ENCODE results near the gene PCDHGA2.

DNA sequence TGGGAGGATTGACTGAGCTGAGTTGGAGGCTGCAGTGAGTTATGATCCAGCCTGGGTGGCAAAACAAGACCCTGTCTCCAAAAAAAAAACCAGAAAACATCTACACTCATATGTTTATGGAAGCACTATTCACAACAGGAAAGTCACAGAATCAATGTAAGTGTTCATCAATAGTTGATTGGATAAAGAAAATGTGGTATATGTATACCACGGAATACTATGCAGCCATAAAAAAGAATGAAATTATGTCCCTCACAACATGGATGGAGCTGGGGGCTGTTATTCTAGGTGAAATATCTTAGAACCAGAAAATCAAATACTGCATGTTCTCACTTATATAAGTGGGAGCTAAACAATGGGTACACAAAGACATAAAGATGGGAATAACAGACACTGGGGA is 31.9 kb upstream of the PCDHGA2 start:
- TF ChIP-seq, protein P1, sequence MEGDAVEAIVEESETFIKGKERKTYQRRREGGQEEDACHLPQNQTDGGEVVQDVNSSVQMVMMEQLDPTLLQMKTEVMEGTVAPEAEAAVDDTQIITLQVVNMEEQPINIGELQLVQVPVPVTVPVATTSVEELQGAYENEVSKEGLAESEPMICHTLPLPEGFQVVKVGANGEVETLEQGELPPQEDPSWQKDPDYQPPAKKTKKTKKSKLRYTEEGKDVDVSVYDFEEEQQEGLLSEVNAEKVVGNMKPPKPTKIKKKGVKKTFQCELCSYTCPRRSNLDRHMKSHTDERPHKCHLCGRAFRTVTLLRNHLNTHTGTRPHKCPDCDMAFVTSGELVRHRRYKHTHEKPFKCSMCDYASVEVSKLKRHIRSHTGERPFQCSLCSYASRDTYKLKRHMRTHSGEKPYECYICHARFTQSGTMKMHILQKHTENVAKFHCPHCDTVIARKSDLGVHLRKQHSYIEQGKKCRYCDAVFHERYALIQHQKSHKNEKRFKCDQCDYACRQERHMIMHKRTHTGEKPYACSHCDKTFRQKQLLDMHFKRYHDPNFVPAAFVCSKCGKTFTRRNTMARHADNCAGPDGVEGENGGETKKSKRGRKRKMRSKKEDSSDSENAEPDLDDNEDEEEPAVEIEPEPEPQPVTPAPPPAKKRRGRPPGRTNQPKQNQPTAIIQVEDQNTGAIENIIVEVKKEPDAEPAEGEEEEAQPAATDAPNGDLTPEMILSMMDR (IDR thresholded peaks at IDR 0.05) = no peak
- no peak for TF ChIP-seq POLR2A (IDR thresholded peaks at IDR 0.05)

All from uterus (tissue), 2 donors.